ENCODE data around the gene CDC123.

- TF ChIP-seq, protein P1, sequence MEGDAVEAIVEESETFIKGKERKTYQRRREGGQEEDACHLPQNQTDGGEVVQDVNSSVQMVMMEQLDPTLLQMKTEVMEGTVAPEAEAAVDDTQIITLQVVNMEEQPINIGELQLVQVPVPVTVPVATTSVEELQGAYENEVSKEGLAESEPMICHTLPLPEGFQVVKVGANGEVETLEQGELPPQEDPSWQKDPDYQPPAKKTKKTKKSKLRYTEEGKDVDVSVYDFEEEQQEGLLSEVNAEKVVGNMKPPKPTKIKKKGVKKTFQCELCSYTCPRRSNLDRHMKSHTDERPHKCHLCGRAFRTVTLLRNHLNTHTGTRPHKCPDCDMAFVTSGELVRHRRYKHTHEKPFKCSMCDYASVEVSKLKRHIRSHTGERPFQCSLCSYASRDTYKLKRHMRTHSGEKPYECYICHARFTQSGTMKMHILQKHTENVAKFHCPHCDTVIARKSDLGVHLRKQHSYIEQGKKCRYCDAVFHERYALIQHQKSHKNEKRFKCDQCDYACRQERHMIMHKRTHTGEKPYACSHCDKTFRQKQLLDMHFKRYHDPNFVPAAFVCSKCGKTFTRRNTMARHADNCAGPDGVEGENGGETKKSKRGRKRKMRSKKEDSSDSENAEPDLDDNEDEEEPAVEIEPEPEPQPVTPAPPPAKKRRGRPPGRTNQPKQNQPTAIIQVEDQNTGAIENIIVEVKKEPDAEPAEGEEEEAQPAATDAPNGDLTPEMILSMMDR (IDR thresholded peaks at IDR 0.05), result no peak
- TF ChIP-seq EZH2 (IDR thresholded peaks at IDR 0.05; ENCODE audit: borderline replicate concordance, insufficient read depth, low read depth, low read length, poor library complexity, severe bottlenecking), result no peak
These were observed 66.4 kb downstream of the CDC123 start for GRCh38 chr10:12262278-12262981.
